Dedifferentiated amniotic fluid mesenchymal stem cell (primary cell): Measurements from ENCODE around the gene TMEM72.
"Not testable (repeated sequence)": the region's sequence is repeated elsewhere in the genome, so short reads cannot be mapped to it uniquely, and the experiment has no call there.

ENCODE experiments used
- DNase-seq: peaks from one replicate; pipeline ENCODE4 v3.0.0-alpha.2; 2016; ENCODE audit errors: extremely low spot score

TMEM72 gene

GRCh38 chr10:44911081-44911540 lies at the start of gene TMEM72:
Gene TMEM72 (plus strand): TSS chr10:44911337. CDS start chr10:44911513, 176 bp downstream.
- no peak for DNase-seq

GRCh38 chr10:44862006-44862751 lies 49.0 kb upstream of the TMEM72 start:
- no peak for DNase-seq

GRCh38 chr10:44862924-44863323 lies 48.2 kb upstream of the TMEM72 start:
- DNase-seq = no peak

GRCh38 chr10:44863344-44864047 lies 47.6 kb upstream of the TMEM72 start:
- no peak for DNase-seq

GRCh38 chr10:44864051-44864450 lies 47.1 kb upstream of the TMEM72 start:
- no peak for DNase-seq

- DNase-seq = peak; percentile 83
Observed at GRCh38 chr10:44864637-44865288, 46.4 kb upstream of the TMEM72 start.

- DNase-seq = no peak
Observed at GRCh38 chr10:44865289-44865671, 45.9 kb upstream of the TMEM72 start.

GRCh38 chr10:44866367-44866766 lies 44.8 kb upstream of the TMEM72 start:
- not testable (repeated sequence) for DNase-seq

- no peak for DNase-seq
Observed at GRCh38 chr10:44870031-44870430, 41.1 kb upstream of the TMEM72 start.

- DNase-seq = no peak
Observed at GRCh38 chr10:44873160-44873559, 38.0 kb upstream of the TMEM72 start.

GRCh38 chr10:44874166-44874565 lies 37.0 kb upstream of the TMEM72 start:
- peak; percentile 25 for DNase-seq

- peak; percentile 55 for DNase-seq
Observed at GRCh38 chr10:44878706-44879530, 32.2 kb upstream of the TMEM72 start.

GRCh38 chr10:44879531-44879899 lies 31.6 kb upstream of the TMEM72 start:
- no peak for DNase-seq

GRCh38 chr10:44880090-44880715 lies 30.9 kb upstream of the TMEM72 start:
- DNase-seq = no peak

- no peak for DNase-seq
Observed at GRCh38 chr10:44881649-44882048, 29.5 kb upstream of the TMEM72 start.

- DNase-seq = no peak
Observed at GRCh38 chr10:44882166-44882720, 28.9 kb upstream of the TMEM72 start.

- DNase-seq = no peak
Observed at GRCh38 chr10:44883593-44884331, 27.4 kb upstream of the TMEM72 start.

- no peak for DNase-seq
Observed at GRCh38 chr10:44885710-44886109, 25.4 kb upstream of the TMEM72 start.

GRCh38 chr10:44886966-44887365 lies 24.2 kb upstream of the TMEM72 start:
- DNase-seq = no peak

GRCh38 chr10:44888886-44889285 lies 22.3 kb upstream of the TMEM72 start:
- no peak for DNase-seq
